Measurements from ENCODE around the gene ZNF511.
A peak's percentile ranks its signal among the peaks of the same experiment; 100 is the strongest.

Gene ZNF511

DNA sequence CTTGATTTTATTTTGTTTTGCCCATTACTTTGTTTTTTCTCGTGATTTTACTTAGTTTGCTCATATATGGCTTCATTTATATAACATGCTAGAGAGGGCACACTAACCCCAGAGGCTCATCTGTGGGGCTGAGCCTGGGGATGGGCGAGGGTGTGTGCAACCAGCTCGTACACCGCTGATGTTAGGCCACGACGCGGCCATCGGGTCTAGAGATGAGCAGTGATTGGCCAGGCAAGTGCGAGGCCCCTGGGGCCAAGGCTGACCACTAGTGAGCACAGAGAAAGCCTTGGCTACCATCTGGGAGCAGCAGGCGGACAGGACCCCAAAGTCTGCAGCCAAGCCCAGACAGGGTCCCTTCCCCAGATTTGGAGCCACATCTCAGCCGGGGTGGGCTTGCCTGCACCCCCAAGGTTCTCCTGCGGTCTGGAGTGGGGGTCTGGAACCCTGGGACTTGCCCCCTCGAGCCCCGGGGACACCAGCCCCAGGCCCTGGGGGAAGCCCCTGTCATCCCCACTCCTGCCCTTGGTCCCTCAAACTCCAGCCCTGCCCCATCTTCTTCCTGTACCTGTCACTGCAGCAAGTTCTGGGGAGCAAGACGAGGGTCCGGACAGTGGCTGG, 45.4 kb downstream of the ZNF511 start:
- DNase-seq (ENCODE audit: low spot score), result no peak

DNA sequence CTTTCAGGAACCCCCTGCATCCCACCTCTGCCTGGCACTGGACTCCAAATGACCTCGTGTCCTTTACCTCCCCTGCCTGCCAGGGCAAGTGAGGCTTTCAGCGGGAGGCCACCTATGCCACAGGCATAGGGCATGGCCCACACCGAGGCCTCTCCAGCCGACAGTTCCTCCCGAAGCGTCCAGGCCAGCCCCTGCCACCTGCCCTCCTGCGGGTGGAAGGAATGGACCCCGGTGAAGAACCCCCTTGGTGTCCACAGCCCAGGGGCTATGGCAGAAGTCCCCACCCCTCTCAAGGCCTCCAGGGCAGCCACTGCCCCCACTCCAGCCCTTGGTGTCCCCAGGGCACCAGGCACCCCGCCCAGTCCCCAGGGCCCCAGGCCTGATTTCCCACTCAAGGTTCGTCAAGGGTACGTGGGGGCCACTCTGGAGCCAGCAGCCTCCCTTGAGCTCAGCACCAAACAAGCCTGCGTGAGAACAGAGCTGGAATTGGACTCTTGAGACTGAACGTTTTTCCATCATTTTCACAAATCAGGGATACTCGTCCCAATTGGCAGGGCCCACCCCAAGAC, 46.0 kb downstream of the ZNF511 start:
- DNase-seq (ENCODE audit: low spot score), result no peak

DNA sequence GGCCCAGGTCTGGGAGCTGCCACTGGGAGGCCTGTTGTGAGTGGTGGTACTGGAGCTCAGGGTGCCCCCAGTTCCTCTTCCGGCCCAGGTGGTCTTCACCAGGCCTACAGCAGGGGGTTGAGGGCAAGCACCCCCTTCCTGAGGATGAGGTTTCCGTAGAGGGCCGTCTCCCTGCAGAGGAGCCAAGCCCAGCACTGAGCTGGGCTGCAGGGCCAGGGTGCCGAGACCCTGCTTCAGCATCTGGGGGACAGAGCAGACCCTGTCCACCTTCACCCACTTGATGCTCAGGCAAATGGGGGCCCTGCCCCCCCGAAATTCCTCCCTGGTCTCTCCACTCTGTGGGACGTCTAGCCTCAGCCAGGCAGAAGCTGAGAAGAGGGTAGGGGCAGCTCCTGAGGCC, 46.6 kb downstream of the ZNF511 start:
- no peak for DNase-seq (ENCODE audit: low spot score)

DNA sequence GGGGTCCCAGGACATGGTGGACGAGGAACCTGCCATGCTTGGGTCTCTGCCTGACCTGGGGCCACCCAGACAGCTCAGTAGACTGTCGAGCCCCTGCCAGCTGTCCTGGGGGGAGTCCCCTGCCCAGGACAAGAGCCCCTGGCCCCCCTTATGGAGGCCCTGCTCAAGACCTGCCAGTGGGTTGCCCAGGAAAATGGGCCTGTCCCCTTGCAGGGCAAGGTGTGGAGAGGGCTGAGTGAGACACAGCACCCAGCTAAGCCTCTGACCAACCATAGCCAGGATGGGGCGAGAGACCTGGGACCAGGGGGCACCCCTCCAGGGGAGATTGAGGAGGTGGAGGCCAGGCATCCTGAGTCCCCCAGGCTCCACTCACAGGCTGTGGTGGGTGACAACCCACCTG, 47.3 kb downstream of the ZNF511 start:
- DNase-seq (ENCODE audit: low spot score), result no peak

DNA sequence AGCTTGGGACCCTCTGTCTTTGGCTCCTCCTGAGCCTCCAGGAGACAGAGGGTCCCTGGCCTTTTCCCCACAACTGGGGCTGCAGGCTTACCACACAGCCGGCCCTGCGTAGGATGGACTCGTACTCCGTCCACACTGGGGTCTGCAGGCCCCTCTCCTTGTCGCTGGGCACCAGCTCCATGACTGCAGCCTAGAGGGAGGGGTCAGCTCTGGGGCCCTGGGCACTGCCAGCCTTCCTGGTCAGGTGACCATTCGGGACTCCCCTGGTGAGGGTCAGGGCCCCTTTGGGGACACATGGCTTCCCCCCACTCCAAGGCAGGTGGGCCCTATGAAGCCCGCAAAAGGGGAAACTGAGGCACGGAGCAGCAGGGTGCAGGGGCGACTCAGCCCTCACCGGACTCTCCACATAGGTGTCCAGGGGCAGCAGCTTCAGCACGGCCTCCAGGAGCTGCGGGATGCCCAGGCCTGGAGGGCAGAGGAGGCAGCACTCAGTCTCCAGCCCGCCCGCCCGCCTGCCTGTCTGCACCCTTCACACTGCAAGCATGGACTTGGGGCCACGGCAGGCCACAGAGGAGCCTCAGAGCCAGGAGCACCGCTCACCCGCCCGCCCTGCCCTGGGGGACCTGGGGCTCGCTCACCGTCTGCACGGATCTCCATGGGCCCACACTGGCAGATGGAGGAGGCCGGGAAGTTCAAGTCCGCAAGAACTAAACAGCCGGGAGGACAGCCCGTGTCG, 48.0 kb downstream of the ZNF511 start:
- no peak for DNase-seq (ENCODE audit: low spot score)

DNA sequence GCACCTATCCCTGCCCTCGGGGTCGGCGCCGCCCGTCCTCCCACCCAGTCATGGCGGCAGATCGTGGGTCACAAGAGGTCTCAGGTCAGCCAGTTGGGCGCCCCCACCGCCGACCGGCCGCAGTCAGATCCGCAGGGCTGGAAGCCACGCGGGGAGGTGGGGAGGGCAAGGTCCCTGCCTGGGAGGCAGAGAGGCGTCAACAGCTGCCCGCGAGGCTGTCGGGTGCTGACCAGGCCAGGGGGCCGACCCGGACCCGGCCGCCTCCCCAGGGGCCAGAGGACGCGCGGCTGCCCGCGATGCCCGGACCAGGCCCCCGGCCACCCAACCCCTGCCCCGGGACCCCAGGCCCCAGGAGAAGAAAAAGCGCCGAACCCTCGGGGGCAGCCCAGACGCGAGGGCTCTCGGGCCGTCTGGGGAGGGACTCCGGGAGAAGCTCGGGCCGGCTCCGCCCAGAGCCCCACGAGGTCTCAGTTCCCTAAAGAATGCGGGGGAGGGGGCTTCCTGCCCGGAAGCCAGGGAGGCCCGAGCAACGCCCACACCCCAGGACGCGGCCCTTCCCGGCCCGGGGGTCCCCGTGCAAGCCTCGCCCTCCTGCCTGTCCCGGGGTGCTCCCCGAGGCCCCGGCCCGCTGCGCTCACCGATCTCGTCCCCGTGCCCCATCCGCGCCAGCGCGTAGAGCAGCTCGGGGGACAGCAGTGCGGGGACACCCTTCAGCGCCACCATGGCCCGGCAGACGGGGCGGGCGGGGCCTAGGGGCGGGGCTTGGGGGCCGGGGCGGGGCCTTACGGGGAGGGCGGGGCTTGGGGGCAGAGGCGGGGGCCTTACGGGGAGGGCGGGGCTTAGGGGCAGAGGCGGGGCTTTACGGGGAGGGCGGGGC, 48.8 kb downstream of the ZNF511 start, which contains the start of gene FUOM:
FUOM (minus strand) TSS at position 735 of the 877 bp plus-strand sequence; CDS start at position 723, 12 bp downstream.
- peak; percentile 95 for DNase-seq (ENCODE audit: low spot score)

DNA sequence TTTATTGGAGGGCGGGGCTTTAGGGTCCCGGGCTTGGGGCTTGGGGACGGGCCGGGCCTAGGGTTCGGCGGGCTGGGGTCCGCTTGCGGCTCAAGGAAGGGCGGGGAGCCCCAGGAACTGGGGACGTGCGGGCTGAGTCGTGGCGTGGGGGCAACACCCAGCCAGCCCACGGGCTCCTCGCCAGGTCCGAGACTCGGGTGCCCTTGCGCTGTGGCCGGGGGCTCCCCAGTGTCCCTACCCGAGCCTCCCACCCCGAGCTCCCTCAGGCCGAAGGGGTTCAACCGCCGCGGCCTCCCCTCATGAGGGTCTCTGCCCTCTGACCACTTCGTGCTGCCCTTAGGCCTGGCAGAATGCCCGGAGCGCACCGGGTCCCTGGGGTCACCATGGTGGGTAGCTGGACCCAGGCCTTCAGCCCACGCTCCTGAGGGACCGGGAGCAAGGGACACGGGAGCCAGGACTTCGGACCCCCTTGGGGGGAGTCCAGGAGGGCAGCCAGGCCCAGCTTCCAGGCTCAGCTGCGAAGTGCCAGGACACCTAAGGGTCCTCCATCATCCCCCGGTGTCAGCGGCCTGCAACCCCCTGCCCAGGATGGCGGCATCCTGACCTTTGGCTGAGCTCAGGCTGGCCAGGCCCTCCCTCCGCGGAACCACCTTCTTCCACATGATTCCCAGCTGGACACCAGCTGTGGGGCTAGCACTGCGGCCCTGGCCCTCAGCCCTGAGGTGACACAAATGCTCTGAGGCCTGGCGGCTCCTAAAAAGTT, 49.6 kb downstream of the ZNF511 start:
- DNase-seq (ENCODE audit: low spot score), result no peak

DNA sequence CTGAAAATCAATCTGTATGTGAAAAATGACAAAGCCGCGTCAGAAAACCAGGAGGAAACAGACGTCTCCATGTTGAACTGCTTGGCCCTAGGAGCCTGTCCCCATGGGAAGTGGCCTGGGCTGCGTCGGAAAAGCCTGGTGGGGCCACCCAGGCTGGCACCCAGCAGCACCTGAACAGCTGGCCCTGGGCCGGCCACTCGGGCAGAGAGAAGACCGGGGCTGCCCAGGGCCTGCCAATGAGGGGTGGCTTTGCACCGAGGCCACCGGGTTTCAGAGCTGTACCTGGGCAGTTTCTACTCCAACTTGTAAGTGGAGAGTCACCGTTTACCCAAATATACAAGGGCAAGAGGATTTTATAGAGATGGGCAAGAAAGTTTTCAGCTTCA, 50.2 kb downstream of the ZNF511 start:
- no peak for DNase-seq (ENCODE audit: low spot score)

DNA sequence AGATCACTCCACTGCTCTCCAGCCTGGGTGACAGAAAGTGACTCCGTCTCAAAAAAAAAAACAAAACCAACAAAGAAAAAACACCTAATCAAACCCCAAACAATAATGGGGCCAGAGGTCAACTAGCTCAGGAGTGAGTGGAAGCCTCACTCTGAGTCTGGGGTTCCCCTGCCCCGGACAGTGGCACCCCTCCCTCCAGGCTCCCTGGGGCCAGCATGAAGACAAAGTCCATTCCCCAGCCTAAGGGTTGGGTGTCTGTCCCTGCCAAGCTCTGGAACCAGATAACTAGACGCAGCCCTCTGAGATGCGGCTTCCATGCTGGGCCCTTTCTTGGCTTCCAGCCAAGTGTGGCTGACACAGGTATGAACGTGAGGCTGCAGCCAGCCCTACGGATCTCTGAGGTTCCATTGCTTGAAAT, 50.8 kb downstream of the ZNF511 start:
- DNase-seq (ENCODE audit: low spot score), result no peak

DNA sequence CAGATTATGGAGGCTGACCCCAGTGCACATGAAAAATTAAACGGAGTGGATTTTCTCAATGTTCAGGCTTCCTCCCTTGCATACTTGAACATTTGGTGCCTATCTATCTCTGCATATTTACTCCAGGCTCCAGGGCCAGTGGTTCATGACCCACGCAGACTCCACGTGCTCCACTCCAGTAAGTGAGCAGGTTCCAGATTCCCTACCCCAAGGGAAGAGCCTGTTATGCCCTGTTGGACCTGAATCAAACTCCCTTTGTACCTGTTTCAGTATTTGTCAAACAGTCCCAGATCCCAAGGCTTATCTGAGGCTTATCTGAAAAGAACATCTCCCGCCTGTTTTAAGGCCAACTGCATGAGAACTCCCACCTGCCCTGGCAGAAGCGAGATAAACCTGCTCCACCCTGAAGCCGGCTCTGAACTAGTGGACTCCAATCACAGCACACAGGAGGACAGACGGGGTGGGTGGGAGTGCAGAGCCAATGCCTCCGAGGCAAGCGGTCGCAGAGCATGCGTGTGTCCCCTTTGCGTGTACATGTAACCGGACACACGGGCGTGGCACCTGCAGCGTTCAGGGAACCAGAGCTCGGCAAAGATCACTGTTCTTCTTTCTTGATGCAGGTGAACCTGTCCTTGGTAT, 51.4 kb downstream of the ZNF511 start:
- DNase-seq (ENCODE audit: low spot score), result no peak

DNA sequence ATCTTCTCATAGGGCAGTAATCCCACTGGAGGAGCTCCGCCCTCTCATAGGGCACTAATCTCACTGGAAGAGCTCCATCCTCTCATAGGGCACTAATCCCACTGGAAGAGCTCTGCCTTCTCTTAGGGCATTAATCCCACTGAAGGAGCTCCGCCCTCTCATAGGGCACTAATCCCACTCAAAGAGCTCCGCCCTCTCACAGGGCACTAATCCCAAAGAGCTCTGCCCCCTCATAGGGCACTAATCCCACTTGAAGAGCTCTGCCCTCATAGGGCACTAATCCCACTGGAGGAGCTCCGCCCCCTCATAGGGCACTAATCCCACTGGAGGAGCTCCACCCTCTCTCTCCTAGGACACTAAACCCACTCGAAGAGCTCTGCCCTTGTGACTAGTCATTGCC, 52.5 kb downstream of the ZNF511 start:
- DNase-seq (ENCODE audit: low spot score), result no peak

DNA sequence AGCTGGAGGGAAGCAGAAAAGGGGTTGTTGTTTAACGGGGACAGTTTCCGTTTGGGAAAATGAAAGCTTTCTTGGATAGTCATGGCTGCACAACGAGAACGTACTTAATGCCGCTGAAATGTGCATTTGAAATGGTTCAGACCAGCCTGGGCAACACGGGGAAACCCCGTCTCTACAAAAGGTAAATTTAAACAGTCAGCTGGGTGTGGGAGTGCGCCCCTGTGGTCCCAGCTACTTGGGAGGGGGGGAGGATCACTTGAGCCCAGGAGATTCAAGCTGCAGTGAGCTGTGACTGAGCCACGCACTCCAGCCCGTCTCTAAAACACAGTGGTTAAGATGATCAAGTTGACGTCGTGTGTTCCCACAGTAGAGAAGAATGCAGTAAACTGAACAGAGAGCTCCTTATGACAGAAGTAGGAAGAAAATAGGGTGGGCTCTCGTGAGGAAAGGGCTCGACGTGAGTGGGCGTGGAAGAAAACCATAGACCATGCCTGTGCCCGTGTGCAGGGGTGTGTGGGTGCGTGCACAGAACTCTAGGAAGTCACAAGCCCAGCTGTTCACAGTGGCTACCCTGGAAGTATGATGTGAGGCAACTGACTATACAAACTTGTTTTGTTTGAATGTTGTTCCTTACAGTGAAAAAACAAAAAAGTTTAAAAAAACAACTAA, 53.2 kb downstream of the ZNF511 start:
- DNase-seq (ENCODE audit: low spot score), result no peak

All from GM03348 (cell line).